ENCODE measurements around the gene RTN3. TPM values are rescaled to one million over a fixed set of nuclear protein-coding genes. Genes with fewer than 3 reads are reported as not detected.

Gene RTN3
- total RNA-seq, 1 donor from 2014 or later: 126 TPM

Other genes starting within 250 kb of the RTN3 start
- 0.40 TPM in 1 of 2 replicates, not detected in the other for gene PLAAT5, start 190.3 kb upstream of the RTN3 start, total RNA-seq
- gene LGALS12, start 175.4 kb upstream of the RTN3 start, total RNA-seq: not detected in 2 replicates
- gene PLAAT4, start 144.7 kb upstream of the RTN3 start, total RNA-seq: 36.4 and 83.2 TPM in 2 replicates
- gene PLAAT2, start 118.1 kb upstream of the RTN3 start, total RNA-seq: not detected in 2 replicates
- gene PLAAT3, start 67.1 kb upstream of the RTN3 start, total RNA-seq: 50.6 and 63.9 TPM in 2 replicates
- 101 and 112 TPM in 2 replicates for gene ATL3, start 10.1 kb upstream of the RTN3 start, total RNA-seq
- gene ZFTA, start 87.3 kb downstream of the RTN3 start, total RNA-seq: 8.9 and 18.4 TPM in 2 replicates
- gene SPINDOC, start 132.0 kb downstream of the RTN3 start, total RNA-seq: 11.8 and 12.6 TPM in 2 replicates
- gene MARK2, start 157.6 kb downstream of the RTN3 start, total RNA-seq: 12.5 and 25.2 TPM in 2 replicates
- 0.35 and 1.6 TPM in 2 replicates for gene RCOR2, start 235.7 kb downstream of the RTN3 start, total RNA-seq